Measurements from ENCODE around the gene PP2D1.
"Not testable (repeated sequence)": the region's sequence is repeated elsewhere in the genome, so short reads cannot be mapped to it uniquely, and the experiment has no call there.

PP2D1 gene

GRCh38 chr3:20028905-20029331, 16.9 kb upstream of the PP2D1 start:
- DNase-seq (ENCODE audit: low spot score), result no peak
- in situ Hi-C loops (cut with MboI; ENCODE audit: low pct_unique_long_range_greater_than_20kb, low sequenced_read_pairs, unreplicated experiment), result no loop called here
- TF ChIP-seq CTCF (IDR thresholded peaks at IDR 0.05; ENCODE audit: extremely low read depth, insufficient read depth, missing control alignments), result no peak

- in situ Hi-C loops (cut with MboI; ENCODE audit: low pct_unique_long_range_greater_than_20kb, low sequenced_read_pairs, unreplicated experiment), result no loop called here
- no peak for TF ChIP-seq CTCF (IDR thresholded peaks at IDR 0.05; ENCODE audit: extremely low read depth, insufficient read depth, missing control alignments)
These were observed 15.1 kb upstream of the PP2D1 start for GRCh38 chr3:20027136-20027535.

GRCh38 chr3:20023623-20024405, 11.8 kb upstream of the PP2D1 start:
- TF ChIP-seq CTCF (IDR thresholded peaks at IDR 0.05; ENCODE audit: extremely low read depth, insufficient read depth, missing control alignments), result no peak
- no peak for DNase-seq (ENCODE audit: low spot score)
- in situ Hi-C loops (cut with MboI; ENCODE audit: low pct_unique_long_range_greater_than_20kb, low sequenced_read_pairs, unreplicated experiment), result no loop called here

More at GRCh38 chr3:20027136-20027535, 15.1 kb upstream of the PP2D1 start:
- no peak for DNase-seq (ENCODE audit: low spot score)

GRCh38 chr3:20022954-20023622, 11.0 kb upstream of the PP2D1 start:
- DNase-seq (ENCODE audit: low spot score), result no peak
- no peak for TF ChIP-seq CTCF (IDR thresholded peaks at IDR 0.05; ENCODE audit: extremely low read depth, insufficient read depth, missing control alignments)
- in situ Hi-C loops (cut with MboI; ENCODE audit: low pct_unique_long_range_greater_than_20kb, low sequenced_read_pairs, unreplicated experiment), result no loop called here

- in situ Hi-C loops (cut with MboI; ENCODE audit: low pct_unique_long_range_greater_than_20kb, low sequenced_read_pairs, unreplicated experiment); DNase-seq (ENCODE audit: low spot score): not testable (repeated sequence)
These were observed 4.0 kb upstream of the PP2D1 start for GRCh38 chr3:20016076-20016475.

GRCh38 chr3:20015525-20015924, 3.5 kb upstream of the PP2D1 start:
- DNase-seq (ENCODE audit: low spot score), result no peak
- in situ Hi-C loops (cut with MboI; ENCODE audit: low pct_unique_long_range_greater_than_20kb, low sequenced_read_pairs, unreplicated experiment), result no loop called here
- TF ChIP-seq CTCF (IDR thresholded peaks at IDR 0.05; ENCODE audit: extremely low read depth, insufficient read depth, missing control alignments), result no peak

GRCh38 chr3:20013396-20013795, 1.3 kb upstream of the PP2D1 start:
- no peak for TF ChIP-seq CTCF (IDR thresholded peaks at IDR 0.05; ENCODE audit: extremely low read depth, insufficient read depth, missing control alignments)
- DNase-seq (ENCODE audit: low spot score), result no peak
- in situ Hi-C loops (cut with MboI; ENCODE audit: low pct_unique_long_range_greater_than_20kb, low sequenced_read_pairs, unreplicated experiment), result no loop called here

All from GM13977 (cell line).